Pulmonary artery endothelial cell (primary cell): ENCODE results near the gene MRPL34. TPM values are rescaled to one million over a fixed set of nuclear protein-coding genes. Genes with fewer than 3 reads are reported as not detected.
A peak's percentile ranks its signal among the peaks of the same experiment; 100 is the strongest.

Experiments used
- DNase-seq: peaks from one replicate; pipeline ENCODE4 v3.0.0-alpha.2; 2011; ENCODE audit warnings: low read depth, low spot score
- total RNA-seq: library from RNA; depleted of rRNA; stranded (reverse); fragments of >200 nt; gene quantifications from 2 replicates; pipeline ENCODE4 v1.2.3, GENCODE V29; 2014

MRPL34 gene
- total RNA-seq, 1 donor from 2014 or later: 44.0 TPM

DNA sequence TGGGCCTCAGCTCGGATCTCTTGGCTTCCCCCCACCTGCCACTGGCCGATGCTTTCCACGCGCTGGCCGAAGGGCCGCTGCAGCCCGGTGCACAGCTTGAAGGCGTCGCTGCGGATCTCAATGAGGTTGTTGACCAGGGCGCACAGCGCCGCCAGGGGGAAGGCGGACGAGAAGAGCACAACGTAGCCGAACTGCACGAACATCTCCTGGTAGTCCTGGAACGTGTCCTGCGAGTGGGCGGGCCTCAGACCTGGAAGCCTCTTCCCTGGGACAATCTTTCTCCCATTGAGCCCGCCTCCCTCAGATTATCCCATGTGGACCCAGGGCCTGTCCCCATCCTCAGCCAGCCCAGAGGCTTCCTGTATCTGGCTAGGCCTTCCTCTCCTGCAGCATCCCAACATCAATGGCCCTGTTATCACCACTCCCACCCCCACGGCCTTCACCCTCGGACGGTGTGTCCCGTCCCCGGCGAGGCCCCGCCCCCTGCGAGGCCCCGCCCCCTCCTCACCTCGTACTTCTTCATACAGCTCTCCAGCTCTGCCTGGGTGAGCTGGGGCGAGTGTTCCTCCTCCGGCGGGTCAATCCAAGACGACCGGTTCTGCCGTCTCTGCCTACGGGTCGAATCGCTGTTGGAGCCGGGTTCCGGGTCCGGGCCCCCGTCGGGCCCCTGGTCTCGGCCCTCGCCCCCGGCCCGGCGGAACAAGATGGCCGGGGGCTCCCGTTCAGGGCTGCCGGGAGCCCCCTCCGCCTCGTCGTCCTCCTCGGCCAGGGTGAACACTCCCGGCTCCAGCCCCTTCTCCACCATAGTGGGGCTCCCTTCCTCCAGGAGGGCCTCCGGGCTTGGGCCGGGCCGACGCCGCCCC lies 22.2 kb downstream of the MRPL34 start:
- DNase-seq: no peak

DNA sequence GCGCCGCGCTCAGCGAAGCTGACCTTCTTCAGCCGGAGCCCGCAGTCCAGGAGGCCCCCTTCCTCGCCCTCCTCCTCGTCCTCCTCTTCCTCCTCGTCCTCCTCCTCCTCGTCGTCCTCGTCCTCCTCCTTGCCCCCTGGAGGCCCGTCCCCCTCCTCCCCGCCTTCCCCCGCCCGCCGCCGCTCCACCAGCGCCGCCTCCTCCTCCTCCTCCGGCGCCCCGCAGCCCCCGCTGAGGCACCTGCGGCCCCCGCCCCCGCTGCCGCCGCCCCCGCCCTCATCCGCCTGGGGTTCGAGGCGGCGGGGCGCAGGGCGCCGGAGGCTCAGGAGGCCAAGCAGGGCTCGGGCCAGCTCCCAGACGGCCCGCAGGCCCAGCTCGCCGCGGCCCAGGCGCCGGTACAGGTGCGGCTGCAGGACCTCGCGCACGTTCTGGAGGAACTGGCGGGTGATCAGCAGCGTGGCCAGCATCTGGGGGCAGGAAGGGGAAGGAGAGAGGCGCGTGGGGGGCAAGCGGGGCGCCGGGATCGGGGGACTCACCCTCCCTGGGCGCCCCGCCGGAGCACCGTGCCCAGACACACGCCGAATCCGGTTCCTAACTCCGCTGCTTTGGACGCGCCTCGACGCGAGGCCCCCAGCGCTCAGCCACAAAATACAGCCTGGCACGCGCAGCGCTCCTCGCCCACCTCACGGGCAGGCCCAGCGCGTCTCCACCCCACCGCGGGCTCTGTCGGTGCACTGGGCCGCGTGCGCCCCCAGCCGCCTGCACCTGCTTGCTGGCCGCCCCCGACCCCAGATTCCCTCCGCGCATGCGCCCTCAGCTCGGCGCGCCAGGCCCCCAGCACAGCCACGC lies 23.1 kb downstream of the MRPL34 start:
- no peak for DNase-seq

DNA sequence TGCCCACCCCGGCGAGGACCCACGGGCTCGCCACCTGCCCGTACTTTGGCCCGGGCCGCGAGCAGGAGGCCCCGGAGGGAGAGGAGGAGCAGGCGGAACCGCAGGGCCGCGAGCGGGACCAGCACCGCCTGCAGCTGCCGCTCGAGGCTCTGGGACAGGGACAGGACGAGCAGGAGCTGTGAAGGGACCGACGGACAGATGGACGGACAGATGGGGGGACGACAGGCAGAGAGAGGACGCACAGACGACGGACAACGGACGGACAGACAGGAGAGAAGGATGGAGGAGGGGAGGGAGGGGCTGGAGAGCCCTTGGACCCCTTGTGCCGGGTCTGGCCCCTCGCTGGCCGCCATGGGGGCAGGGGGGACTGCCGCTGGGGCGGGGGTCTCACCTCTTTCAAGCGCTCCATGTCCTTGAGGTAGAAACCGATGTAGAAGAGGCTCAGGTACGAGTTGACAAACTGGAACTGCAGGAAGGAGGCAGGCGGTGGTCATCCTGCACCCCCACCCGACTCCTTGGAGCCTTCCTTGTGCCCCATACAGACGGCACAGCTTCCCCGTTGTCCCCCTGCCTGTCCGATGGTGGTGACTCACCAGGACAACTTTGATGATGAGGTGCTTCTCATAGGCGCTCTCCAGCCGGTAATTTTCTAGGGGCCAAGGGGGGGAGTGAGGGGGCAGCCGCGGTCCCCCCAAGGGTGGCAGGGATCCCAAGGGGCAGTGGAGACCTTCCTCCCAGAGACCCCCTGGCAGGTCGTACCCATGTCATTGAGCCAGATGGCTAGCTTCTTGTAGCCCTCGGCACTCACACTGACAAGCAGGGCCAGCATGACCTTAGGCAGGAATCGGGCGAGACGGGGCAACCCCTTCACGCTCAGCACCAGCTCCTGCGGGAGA lies 23.9 kb downstream of the MRPL34 start:
- DNase-seq: no peak

DNA sequence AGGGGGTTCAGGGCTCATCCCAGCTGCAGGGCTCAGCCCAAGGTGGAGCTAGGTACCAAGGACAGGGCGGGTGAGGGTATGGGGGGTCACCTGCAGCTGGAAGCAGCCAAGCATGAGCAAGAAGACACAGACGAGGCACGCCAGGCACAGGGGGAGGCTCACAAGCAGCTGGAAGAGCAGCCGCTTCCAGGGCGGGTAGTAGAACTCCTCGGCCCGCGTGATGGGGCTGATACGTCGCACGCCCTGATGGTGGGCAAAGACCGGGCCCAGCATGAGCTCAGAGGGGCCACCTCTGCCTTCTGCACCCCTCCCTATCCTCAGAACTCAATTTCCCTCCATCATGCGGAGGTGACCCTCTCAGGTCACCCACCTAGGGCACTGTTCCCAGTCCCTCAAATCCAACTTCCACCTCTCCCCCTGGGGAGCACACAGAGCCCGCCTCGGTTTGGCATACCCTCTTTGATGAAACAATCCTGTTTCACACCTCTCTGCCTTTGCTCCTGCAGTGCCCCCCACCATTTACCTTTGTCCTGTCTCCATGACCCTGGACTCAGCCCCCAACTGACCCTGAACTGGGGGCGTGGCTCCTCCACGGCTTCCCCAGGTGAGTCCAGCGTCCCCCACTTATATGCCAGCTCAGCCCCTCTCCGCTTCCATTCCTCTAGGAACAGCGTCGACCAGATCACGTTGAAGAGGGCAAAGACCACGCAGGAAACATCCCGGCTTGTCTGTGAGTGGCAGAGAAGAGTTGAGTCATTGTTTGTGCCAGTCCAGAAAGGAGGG lies 24.8 kb downstream of the MRPL34 start:
- DNase-seq: no peak

DNA sequence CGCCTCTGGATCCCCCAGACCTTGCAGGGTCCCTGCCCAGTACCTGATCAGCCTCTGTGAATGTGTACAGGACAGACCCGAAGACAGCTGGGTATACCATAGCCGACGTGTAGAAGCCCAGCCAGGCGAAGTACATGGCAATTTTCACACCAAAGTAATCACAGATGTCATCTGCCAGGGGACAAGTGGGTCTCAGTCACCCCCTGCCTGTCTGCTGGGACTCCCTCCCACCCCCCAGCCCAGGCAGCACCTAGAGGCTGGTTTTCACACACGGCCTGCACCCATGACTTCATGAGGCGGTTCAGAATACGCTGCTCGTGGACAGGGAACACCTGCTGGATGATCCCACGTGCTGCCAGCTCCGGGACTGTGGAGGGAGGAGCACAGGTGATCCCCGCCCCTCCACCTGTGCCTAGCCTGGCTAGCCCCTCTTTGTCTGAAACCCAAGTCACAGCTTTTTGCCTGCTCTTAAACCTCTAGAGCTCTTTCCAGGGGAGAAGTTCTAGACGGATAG lies 25.4 kb downstream of the MRPL34 start:
- no peak for DNase-seq

DNA sequence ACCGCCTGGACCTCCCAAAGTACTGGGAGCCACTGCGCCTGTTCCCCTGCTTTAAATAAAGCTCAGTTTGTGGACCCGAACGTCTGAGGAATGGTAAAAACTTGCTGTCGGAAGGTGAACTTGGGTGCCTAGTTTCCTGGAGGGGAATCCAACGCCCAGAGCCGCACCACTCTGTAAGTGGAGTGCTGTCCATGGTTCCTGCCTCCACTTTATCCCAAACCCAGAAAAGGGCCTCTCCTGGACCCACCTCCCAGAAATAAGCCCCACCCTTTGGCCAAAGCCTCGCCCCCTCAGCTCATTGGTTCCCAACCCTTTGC lies 26.6 kb downstream of the MRPL34 start:
- DNase-seq: no peak

DNA sequence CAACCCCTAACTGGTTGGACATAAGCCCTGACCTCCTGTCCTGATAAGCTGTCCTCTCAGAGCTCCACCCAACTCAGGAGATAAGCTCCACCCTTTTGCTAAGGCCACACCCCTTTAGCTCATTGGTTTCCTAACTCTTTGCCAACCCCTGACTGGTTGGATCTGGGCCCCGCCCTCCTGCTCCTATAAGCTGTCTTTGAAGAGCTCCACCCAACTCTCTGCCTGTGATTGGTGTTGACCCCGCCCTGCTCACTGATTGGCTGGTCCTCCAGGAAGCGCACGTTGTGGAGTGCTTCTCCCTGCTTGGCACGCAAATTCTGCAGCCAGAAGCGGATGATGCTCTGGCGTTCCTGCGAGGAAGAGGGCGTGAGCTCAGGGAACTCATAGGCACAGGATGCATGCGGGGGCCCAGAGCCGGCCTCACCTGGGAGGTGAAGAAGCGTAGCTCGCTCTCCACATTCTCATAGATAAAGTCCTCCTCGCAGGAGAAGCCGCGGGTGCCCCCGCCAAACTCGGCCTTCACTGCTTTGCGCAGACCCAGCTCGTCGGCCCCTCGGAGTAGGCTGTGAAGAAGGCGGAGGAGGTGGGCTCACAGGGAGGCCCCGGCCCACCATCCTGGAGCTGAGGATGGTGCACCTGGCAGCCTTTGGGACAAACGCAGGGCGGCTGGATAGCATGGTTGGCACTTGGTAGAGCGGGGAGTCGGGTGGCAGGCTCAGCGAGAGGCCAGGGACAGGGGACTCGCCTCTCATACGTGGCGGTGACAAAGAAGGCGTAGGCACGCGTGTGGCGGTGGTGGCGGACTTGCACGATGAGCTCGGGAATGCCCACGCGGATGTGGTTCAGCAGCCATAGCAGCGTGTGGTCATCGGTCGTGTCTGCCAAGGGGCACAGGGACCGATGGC lies 27.3 kb downstream of the MRPL34 start:
- DNase-seq: no peak

DNA sequence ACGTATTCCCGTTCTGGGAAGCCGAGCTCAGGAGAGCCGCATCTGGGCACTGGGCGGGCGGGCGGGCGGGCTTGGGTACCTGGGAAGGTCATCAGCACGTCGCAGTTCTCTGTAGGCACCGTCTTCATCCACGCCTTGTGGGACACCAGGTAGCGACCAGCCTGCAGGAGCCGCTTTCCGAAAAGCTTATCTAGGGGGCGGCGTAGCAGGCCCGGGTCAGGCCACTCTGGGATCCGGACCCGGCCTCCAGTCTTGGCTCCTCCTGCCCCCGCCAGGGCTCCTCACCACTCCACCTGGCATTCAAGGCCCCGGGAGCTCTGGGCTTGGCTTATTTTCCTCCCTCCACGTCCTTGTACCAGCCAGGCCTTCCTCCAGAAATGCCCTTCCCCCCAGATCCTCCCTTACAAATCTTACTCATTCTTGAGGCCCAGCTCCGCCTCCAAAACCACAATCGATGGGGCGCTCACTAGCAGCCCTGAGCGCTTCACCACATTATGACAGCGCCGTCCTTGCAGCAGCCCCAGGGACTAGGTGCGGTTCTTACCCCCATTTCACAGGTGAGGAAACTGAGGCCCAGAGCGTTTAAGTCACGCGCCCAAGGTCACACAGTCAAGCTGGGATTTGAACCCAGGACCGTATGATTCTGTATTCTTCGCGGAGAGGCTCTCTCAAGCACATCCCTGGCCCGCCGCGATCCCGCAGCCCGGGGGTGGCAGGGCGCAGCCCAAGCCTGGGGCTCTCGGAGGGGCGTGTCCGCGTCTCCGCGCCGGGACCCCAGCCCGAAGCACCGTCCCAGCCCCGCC lies 28.1 kb downstream of the MRPL34 start:
- DNase-seq: no peak

DNA sequence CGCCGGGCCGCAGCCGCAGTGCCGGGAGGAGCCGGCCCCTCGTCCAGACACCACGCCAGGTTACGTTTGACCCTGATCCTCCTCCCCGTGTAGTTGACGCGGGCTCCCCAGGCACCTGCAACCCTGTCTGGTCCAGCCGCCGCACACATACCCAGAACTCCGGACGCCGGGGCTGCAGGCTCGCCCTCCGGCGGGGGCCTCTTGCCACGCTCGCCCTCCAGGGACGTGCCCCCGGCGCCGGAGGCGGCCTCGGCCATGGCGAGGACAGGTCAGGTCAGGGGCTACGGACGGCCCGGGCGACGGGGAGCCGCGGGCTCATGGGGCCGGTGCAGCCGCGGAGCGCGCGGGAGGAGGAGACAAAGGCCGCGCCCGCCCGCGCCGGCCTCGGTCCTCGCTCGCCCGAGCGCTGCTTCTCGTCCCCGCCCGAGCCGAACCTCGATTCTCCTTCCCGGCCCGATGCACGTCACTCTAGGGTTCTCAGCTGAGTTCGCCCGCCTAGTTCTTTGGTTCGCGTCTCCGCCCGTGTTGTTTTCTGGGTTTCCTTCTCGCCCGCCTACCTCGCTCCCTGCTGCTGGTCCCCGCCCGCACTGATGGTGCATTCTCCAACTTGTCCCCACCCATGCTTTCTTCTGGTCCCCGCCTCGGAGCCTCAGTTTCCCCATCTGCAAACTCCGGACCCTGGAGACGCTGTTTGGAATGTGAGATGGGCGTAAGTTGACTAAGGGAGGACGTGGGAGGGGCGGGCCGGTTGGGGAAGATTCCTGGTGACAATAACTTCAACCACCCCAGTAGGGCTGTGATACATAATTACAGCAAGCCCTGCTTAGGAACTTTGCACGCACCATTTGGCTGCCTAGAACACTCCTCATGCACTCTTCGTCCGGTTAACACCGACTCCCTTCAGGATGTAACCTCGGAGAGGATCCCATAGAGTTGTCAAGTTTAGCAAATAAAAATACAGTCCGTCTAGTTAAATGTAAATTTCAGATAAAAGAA lies 29.0 kb downstream of the MRPL34 start, which contains the start of gene ANO8:
Gene ANO8, minus strand, starts transcription at position 442 of the 996 bp plus-strand sequence. Its CDS starts 185 bp downstream, at position 257.
- peak; percentile 94 for DNase-seq

DNA sequence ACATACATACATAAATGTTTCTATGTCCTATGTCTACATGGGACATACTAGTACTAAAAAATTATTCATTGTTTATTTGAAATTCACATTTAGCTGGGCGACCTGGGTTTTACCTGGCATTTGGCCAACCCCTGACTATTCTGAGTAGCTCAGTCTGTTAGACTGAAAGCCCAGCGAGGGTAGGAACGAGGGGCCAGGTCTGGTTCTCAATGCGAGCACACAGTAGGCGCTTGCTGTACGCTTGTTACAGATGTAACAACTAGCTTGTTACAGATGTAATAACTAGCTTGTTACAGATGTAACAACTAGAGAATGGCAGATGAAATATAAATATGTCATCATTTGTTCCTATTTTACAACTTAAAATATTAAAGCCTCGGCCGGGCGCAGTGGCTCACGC lies 29.9 kb downstream of the MRPL34 start:
- DNase-seq: no peak

DNA sequence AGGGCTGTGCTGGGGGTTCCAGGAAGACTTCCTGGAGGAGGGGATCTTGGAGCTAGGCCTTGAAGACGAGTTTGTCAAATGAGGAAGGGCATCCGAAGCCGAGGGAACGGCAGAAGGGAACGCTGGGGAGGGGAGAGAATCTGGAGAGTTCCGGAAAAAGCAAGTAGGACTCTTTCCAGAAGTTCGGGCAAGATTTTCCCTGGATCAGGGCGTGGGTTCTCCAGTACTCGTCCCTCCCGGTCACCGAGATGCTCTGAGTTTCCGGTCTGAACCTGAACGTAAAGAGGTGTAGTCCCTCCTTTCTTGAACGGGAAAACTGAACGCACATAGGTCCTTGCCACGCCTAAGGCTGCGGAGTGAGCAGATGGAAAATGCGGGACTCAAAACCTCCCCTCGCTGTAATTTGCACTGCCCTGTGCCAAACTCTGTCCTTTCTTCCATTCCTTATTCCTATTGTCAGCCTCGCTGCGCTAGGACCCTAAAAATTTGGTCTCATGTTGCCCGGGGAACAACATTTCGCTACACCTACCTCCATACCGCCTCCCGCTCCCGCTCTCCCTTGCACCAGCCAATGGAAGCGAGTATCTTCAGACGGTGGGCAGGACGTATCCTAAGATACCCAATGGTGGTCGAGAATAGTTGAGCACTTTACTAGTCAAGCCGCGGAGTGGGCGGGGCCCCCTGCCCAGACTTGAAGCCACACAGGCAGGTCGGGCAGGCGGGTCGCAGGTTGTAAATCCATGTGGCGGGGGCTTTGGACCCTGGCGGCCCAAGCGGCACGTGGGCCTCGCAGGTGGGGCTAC lies 31.4 kb downstream of the MRPL34 start, which contains the start of gene GTPBP3:
Gene GTPBP3, plus strand, starts transcription at position 682 of the 803 bp plus-strand sequence. Its CDS starts 59 bp downstream, at position 741.
- DNase-seq: peak; percentile 92

DNA sequence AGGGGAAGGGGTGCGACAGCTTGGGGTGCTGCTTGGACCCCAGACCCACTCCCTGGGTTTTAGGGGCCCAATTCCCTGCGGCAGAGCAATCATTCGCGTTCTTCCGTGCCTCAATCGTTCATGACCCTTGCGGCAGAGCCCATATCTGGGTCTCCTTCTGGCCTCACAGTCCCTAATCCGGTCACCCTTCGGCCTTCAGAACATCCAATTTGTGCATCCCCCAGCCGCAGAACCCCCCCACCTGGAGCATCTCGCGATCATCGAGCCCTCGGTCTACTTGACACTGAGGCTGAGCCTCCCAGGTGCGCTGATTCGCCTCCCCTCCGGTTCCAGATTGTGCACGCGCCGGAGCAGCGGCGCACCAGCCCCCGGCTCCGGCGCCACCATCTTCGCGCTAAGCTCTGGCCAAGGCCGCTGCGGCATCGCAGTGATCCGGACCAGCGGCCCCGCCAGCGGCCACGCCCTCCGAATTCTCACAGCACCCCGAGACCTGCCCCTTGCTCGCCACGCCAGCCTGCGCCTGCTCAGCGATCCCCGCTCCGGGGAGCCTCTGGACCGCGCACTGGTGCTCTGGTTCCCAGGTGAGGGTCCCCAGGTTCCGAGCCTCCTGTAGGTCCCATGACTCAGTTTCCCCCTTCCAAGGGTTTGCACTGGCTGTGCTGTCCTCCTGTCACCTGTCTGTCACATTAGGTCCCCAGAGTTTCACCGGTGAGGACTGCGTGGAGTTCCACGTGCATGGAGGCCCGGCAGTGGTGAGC lies 32.2 kb downstream of the MRPL34 start:
- DNase-seq: no peak

DNA sequence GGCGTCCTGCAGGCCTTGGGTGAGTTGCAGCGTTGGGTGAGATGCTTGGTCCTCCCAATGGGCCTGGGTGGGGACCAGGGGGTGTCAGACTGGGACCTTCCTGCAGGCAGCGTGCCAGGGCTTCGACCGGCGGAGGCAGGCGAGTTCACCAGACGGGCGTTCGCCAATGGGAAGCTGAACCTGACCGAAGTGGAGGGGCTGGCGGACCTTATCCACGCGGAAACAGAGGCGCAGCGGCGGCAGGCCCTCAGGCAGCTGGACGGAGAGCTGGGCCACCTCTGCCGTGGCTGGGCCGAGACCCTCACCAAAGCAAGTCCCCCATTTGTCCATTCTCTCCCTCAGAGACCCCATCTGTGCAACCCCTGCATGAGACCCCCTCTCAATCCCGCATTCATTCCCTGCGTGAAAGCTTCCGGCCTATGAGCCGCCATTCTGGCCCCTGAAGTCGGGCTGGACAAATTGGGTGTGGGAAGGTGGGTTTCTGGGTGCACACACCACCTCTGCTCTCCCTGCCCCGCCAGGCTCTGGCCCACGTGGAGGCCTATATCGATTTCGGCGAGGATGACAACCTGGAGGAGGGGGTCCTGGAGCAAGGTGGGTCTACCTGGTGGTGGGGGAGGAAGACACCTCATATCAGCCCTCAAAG lies 32.9 kb downstream of the MRPL34 start:
- no peak for DNase-seq

DNA sequence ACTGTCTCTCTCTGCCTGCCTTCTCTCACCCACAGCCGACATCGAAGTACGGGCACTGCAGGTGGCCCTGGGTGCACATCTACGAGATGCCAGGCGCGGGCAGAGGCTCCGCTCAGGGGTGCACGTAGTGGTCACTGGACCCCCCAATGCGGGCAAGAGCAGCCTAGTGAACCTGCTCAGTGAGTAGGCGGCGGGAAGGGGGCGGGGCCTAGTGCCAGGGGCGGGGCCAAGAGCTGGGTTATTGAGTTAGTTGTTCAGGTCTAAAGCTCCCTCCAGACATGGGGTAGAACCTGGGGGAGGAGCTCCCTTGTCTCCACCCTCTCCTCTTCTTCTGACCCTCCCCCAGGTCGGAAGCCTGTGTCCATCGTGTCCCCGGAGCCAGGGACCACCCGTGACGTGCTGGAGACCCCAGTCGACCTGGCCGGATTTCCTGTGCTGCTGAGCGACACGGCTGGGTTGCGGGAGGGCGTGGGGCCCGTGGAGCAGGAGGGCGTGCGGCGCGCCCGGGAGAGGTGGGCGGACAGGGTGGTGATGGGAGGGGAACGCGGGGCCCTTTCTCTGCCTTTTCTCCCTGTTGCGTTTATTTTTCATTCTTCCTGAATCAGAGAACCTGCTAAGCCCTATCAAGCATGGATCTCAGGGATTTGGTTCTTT lies 33.5 kb downstream of the MRPL34 start:
- DNase-seq: no peak
